Measurements from ENCODE around the gene ZNF442.

- TF ChIP-seq CTCF (IDR thresholded peaks at IDR 0.05; ENCODE audit: low read depth, low read length) = peak; percentile 21; the same call in 1 of the 2 replicates
- TF ChIP-seq EZH2phosphoT487 (IDR thresholded peaks at IDR 0.05; ENCODE audit: low read depth) = no peak
These were observed at the start of gene ZNF442 for GRCh38 chr19:12365236-12366162.

Measured in OCI-LY3 (cell line).